ENCODE data around the gene ZNF217. TPM values are rescaled to one million over a fixed set of nuclear protein-coding genes. Genes with fewer than 3 reads are reported as not detected.
"Not testable (repeated sequence)": the region's sequence is repeated elsewhere in the genome, so short reads cannot be mapped to it uniquely, and the experiment has no call there.

ZNF217 gene
- total RNA-seq, 1 experiment from 2014 or later: 19.2 TPM

DNA sequence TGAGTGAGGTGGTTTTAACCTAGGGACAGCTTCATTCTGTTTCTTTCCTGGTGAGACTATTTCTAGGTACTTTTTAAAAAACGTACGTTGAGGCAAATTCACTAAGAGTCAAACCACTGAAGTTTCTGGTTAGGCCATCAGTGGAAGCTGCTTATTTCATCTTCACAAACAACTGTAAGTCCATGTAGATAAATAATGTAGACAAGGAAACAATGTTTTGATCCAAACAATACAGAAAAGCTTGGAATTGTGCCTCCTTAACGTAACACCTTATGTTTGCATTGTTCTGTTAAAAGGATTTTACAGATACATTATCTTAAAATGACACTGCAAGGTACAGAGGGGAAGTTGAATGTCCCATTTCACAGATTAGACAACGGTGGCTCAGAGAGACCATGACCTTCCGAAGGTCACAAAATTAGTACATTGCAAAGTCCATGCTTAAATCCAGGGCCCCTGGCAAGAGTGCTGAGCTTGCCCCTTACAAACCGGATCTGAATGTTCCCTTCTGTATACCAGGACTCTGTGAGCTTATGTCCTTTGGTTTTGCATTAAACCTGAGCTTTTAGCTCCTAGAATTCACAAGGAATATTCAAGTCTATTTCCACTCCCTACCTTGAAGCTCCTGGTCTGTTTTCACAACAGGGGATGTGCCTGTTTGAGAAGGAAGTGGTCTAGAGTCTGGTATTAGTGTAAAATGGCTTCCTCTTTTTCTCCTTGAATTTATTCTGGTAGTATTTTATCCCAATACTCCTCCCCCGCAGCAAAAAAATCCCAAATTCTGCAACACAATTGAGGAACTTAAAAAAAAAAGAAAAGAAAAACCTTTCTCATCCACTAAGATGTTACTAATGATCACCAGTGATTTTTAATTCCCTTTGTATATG lies 28.9 kb upstream of the ZNF217 start:
- DNase-seq (ENCODE audit: low spot score): no peak

- peak; percentile 93 for DNase-seq (ENCODE audit: low spot score)
Observed at GRCh38 chr20:53621482-53622246, 28.0 kb upstream of the ZNF217 start.

DNA sequence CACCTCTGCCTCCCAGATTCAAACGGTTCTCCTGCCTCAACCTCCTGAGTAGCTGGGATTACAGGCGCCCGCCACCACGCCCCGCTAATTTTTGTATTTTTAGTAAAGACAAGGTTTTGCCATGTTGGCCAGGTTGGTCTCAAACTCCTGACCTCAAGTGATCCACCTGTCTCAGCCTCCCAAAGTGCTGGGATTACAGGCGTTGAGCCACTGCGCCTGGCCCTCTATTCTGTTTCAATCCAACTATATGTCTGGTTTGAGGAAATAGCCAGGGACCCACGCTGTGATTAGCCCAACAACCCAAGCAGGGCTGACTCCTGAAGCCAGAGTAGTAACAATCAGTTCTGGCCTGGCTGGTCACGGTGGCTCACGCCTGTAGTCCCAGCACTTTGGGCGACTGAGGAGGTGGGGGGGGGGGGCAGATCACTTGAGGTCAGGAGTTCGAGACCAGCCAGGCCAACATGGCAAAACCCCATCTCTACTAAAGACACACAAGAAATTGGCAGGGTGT lies 24.9 kb upstream of the ZNF217 start:
- DNase-seq (ENCODE audit: low spot score): not testable (repeated sequence)

DNA sequence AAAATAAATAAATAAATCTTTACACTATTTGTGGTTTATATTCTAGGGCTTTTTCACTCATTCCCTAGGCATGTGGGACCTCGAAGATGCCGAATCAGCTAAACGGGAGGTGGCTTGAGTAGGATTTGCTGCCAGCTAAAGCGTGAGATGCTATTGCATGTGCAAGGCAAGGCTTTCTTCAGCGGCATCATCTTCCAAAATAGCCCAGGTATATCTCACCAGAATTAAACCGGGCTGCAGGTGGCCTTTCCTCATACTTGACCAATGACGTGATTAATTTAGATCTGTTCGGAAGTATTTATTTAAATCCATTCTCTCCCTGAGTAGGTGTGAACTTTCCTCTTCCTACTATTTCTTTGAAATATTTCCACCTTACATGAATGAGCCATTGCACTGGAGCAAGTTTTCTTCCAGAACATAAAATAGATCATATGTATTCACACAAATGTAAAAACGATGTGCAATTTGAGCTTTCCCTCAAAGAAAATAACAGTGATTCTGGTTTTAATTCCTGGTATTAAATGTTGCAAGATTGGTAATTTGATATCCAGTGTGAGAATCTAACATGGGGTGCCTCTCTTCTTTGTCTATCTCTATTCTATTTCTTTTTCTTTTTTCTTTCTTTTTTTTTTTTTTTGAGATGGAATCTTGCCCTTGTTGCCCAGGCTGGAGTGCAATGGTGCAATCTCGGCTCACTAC lies 24.3 kb upstream of the ZNF217 start:
- DNase-seq (ENCODE audit: low spot score): no peak

DNA sequence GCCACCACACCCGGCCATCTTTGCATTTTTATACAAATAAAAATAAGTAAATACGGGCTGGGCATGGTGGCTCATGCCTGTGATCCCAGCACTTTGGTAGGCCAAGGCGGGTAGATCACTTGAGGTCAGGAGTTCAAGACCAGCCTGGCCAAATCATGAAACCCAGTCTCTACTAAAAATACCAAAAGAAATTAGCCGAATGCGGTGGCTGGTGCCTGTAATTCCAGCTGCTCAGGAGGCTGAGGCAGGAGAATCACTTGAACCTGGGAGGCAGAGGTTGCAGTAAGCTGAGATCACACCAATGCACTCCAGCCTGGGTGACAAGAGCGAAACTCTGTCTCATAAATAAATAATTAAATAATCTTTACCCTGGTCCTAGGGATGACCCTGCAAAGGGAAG lies 22.9 kb upstream of the ZNF217 start:
- DNase-seq (ENCODE audit: low spot score): not testable (repeated sequence)

GRCh38 chr20:53613748-53614147 lies 20.1 kb upstream of the ZNF217 start:
- no peak for DNase-seq (ENCODE audit: low spot score)

- DNase-seq (ENCODE audit: low spot score): not testable (repeated sequence)
Observed at GRCh38 chr20:53612289-53612688, 18.6 kb upstream of the ZNF217 start.

GRCh38 chr20:53611449-53611894 lies 17.8 kb upstream of the ZNF217 start:
- peak; percentile 58 for DNase-seq (ENCODE audit: low spot score)

DNA sequence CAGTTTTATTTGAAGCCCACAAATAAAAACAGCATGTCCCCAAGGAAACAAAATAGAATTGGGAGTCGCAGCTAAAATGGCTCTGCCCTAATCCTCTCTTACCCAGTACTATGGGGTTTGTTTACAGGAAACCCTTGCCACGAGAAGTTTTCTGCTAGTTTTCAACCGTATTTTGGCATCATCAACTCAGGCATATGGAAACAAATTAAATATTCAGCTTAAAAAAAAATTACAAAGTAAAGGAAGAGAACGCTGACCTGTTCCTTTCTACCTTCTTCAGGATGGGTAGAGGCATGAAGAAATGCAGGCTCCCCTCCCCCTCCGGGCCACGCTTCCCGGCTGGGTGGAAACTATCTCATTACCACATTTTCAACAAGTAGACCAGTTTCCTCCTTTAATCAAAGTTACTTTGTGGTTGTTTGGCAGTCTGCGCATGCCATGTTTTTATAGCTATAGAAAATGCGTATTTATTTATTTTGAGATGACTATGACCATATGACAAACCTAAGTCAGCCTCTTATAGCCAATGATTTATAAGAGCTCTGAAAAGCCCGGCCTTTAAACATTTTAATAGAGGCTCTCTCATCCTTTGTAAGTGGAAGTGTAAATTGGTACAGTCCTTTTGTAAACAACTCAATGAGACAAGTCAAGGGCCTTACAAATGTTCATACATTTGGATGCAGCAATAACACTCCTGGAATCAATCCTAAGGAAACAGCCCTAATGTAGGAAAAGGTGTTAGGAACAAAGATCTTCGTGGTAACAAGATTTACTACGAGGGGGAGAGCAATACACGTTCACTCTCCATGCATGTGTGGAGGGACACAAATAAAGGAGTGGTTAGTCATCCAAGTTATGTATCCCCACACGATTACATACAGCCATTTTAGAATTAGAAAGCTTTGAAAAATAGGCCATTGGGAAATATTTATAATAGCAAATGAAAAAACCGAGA lies 16.1 kb upstream of the ZNF217 start:
- peak; percentile 90 for DNase-seq (ENCODE audit: low spot score)

DNA sequence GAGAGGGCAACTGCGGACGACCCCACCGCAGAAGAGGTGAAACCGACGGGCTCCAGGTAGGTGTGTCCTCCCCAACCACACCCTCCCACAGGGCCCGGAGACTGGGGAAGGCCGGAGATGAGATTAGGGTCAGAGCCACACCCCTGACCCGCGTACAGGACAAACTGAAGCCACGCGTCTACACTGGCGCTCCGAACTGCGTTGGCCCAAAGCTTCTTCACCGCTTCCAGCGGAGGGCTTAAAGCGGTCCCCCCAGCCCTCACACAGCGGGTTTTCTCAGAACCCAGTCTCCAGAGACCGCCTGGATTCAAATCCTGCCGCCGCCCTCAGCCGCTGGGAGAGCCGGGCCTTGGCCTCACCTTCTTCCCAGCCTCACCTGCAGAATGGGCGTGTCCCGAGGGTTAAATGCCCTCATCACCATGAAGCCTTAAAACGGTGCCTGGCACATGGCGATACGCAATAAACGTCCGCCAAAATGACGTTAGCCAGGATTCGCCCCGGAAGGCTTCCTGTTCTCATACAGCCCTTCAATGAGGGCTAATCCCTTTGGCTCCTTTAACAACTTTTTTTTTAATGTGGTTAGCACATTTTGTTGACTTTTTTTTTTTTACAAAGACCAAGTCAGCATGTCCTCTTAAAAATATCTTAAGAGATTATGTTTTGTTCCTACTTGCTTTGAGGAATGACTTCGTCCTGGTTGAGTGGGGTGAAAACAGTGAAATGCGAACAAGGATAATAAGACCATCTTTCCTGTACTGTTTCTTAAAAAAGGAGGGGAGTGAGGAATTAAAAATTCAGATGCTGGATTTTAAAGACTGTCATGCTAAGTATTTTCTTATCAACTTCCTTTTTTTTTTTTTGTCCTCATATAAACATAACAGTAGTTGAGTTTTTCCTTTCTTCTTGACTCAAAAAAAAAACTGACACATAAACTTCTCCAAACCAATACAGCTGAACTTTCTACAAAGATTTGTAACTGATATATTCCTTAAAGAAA lies 15.1 kb upstream of the ZNF217 start:
- DNase-seq (ENCODE audit: low spot score): peak; percentile 59

DNA sequence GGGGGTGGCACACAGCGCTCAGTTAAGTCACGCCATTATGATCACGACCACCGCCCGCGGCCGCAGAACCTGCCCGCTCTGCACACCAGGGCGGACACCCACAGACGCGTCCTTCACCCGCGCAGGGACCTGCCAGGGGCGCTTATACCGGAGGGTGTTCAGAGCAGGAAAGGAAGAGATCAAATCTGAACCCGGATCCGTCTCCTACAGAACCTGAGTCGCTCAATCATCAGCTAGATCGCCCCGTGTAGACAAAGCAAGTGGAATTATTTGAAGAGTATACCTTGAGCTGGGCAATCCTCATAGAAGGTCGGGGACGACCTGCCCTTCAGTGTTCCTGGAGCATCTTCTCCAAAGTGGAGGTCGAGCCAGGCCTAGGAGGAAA lies 14.4 kb upstream of the ZNF217 start:
- no peak for DNase-seq (ENCODE audit: low spot score)

GRCh38 chr20:53606364-53606985 lies 12.8 kb upstream of the ZNF217 start:
- DNase-seq (ENCODE audit: low spot score): no peak

- DNase-seq (ENCODE audit: low spot score): not testable (repeated sequence)
Observed at GRCh38 chr20:53605401-53605800, 11.8 kb upstream of the ZNF217 start.

- not testable (repeated sequence) for DNase-seq (ENCODE audit: low spot score)
Observed at GRCh38 chr20:53604846-53605245, 11.2 kb upstream of the ZNF217 start.

DNA sequence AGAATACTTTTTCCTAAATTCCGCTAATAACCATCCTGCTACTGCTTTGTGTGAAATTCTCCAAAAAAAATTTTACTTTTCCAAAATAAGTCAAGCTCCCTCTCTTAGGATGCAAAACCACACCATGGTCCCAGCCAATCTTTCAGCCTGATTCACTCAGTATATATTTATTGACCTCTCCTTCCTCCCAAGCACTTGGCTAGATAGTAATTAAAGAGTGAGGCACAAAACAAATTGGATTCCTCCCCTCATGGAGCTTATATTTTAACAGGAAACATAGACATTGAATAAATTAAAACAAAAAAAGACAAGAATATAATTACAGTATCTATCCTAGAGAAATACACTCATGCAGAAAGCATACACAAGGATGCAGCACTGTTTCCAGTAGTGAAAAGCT lies 9.0 kb upstream of the ZNF217 start:
- DNase-seq (ENCODE audit: low spot score): no peak

DNA sequence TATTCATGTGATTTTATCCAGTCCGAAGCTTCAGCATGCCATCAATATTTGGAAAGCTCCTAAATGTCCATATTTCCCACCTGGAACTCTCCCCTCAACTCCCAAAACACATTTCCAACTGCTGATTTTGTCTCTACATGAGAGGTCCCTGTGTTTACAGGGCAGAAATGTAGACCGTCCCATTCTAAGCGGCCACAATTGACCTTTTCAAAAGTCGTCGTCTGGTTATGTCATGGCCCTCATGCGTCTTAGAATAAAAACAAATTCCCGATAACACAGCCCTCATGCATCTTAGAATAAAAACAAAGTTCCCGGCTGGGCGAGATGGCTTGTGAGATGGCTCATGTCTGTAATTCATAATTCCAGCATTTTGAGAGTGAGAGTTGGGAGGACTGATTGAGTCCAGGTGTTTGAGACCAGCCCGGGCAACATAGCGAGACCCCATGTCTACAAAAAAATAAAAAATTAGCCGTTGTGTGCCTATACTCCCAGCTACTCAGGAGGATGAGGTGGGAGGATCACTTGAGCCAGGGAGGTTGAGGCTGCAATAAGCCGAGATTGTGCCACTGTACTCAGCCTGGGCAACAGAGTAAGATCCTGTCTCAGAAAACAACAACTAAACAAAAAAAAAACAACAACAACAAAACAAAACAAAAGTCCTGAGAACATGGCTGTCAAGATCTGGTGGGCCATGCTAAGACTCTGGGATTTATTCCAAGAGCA lies 6.4 kb upstream of the ZNF217 start:
- no peak for DNase-seq (ENCODE audit: low spot score)

DNA sequence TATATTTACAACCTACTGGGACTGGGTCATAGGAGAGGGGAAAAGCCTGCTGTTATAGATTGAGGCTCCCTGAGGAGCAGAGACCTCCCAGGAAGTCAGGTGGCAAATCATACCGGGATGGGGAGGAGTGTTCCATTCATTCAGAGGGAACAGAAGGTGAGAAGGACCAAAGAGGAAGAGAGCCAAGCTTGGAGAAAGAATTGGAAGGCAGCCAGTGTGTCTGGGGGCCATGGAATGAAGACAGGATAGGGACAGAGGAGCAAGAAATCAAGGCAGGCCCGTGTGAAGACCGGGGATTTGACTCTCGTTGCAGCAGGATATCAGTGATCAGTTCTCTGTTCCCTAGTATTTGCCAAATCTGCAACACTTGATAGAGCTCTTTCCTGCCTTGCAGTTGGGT lies 5.7 kb upstream of the ZNF217 start:
- no peak for DNase-seq (ENCODE audit: low spot score)

DNA sequence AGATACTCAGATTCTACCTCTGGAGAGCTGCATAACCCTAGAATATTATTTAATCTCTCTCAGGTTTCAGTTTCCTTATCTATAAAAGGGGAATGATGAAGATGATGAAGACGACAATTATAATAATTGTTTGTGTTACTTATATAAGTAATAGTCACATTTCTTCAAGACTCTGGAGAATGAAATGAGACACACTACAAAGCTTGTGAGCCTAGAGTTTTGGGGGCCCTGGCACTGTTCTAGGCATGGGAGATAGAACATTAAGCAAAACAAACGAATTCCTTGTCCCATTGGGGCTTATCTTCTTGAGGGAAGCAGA lies 5.4 kb upstream of the ZNF217 start:
- no peak for DNase-seq (ENCODE audit: low spot score)
